Heart left ventricle (tissue), 16 donors: Measurements from ENCODE around the gene DIMT1. TPM values are rescaled to one million over a fixed set of nuclear protein-coding genes. Genes with fewer than 3 reads are reported as not detected.

ENCODE experiments used
- ATAC-seq, 4 donors: fragments of 200-7000 bp; cut with Tn5 transposase; one replicate each; pipeline ENCODE4 v1.9.1; 2020 to 2022; ENCODE audit warnings: moderate library complexity in 4 of 4, mild to moderate bottlenecking in 3 of 4, moderate number of reproducible peaks in 1 of 4
- DNase-seq, 5 donors: peaks; one replicate each; pipeline ENCODE4 v3.0.0-alpha.2; 2020
- H3K27ac ChIP-seq, 12 donors: fragments of 200-600 bp; sonication (generic) in 4 of 12; one replicate each; pipeline versions ENCODE4 v1.5.0 to v1.8.0; 2016 to 2022; ENCODE audit warnings: mild to moderate bottlenecking in 2 of 12
- H3K27me3 ChIP-seq, 9 donors: fragments of 200-600 bp; sonication (generic) in 2 of 9; one replicate each; pipeline versions ENCODE4 v1.5.1 to v1.8.0; 2016 to 2022; ENCODE audit warnings: mild to moderate bottlenecking in 3 of 9
- H3K36me3 ChIP-seq, 9 donors: fragments of 200-600 bp; sonication (generic) in 2 of 9; one replicate each; pipeline versions ENCODE4 v1.5.0 to v1.8.0; 2018 to 2022; ENCODE audit warnings: mild to moderate bottlenecking in 2 of 9
- H3K4me1 ChIP-seq, 12 donors: fragments of 200-600 bp; sonication (generic) in 4 of 12; one replicate each; pipeline versions ENCODE4 v1.5.0 to v1.8.0; 2016 to 2022; ENCODE audit warnings: mild to moderate bottlenecking in 3 of 12
- H3K4me3 ChIP-seq, 12 donors: fragments of 200-600 bp; sonication (generic) in 4 of 12; one replicate each; pipeline versions ENCODE4 v1.5.0 to v1.8.0; 2017 to 2022; ENCODE audit warnings: mild to moderate bottlenecking in 9 of 12, moderate library complexity in 4 of 12
- H3K9me3 ChIP-seq, 12 donors: fragments of 200-600 bp; sonication (generic) in 4 of 12; one replicate each; pipeline versions ENCODE4 v1.5.0 to v1.8.0; 2016 to 2022; ENCODE audit warnings: mild to moderate bottlenecking in 1 of 12
- POLR2A ChIP-seq, 2 donors: fragments of 450-650 bp; IDR thresholded peaks; one replicate each; pipeline ENCODE4 v1.6.1; 2017; ENCODE audit warnings: antibody characterized with exemption in 2 of 2, mild to moderate bottlenecking in 2 of 2, moderate library complexity in 2 of 2
- WGBS, 4 donors: extraction: QIAGEN DNeasy Blood & Tissue Kit in 2 of 4; methylation state at CpG; one replicate each; pipeline versions ENCODE4 v1.1.5 to v1.1.7; 2013 to 2018; 5-methylcytosine and 5-hydroxymethylcytosine counted together
- intact Hi-C, 10 donors: fragments of 100-400 bp; cut with DNase I; formaldehyde crosslinking; loops; one replicate each; pipeline versions ENCODE4 v1.11.1 to v1.14.2; 2022
- polyA plus RNA-seq, 2 donors: library from polyadenylated mRNA; stranded (reverse); fragments of 200-250 nt; gene quantifications; one replicate each; pipeline ENCODE4 v1.2.3, GENCODE V29; 2013
- total RNA-seq, 9 donors: library from RNA; depleted of rRNA in 2 of 9; stranded (reverse); fragments of >200 nt in 2 of 9; fragmentation: NEBNext Ultra II Directional in 3 of 9; extraction: Animal tissue kit (Norgen Biotek cat#: 25700) in 3 of 9; gene quantifications; one replicate each; pipeline versions ENCODE4 v1.1.0 to v1.2.4, GENCODE V29; 2016 to 2023
- TF ChIP-seq, protein P1 (sequence below), 12 donors: fragments of 200-600 bp; sonication (generic) in 4 of 12; IDR thresholded peaks; one replicate each; pipeline versions ENCODE4 v1.5.0 to v1.8.0; 2018 to 2022; ENCODE audit warnings: antibody characterized with exemption in 12 of 12, mild to moderate bottlenecking in 5 of 12
- donor health status: ischemic (EF 13 %, LVEDD 7.1; RV severe dilation, severe dysfunction).
- donor health status: healthy with polysubstance abuse.
- donor health status: DM: no; HTN: yes; CAD: no.
- donor health status: DM: no; HTN: no; CAD: no.
- donor health status: ischemic (EF 25% LVEDD 6.9; RV normal size, moderate dysfunction).
- donor health status: ischemic (EF 25% LVEDD 5.7; RV mildly dilated, moderate dysfunction).
- donor health status: healthy.
- donor health status: DM: yes; HTN: yes; CAD: no.
- donor health status: ischemic (EF 35%, LVEDD 5.7; RV mildly dilated, moderate dysfunction).
- donor health status: nonischemic (EF 11% LVEDD 7.7; RV severe dilation, severe dysfunction).
- donor health status: DM: yes; HTN: yes; CAD: no.
- donor health status: PGD.
- donor health status: ischemic (EF 29% LVEDD 5.4; RV normal size, mild dysfunction).
- donor health status: nonischemic (EF 23%, LVEDD 6.1; RV moderate dilation, normal function).

The DIMT1 gene
- total and polyA plus RNA-seq, 11 donors, result 9.0 to 24.1 (median 18.4) TPM

DNA sequence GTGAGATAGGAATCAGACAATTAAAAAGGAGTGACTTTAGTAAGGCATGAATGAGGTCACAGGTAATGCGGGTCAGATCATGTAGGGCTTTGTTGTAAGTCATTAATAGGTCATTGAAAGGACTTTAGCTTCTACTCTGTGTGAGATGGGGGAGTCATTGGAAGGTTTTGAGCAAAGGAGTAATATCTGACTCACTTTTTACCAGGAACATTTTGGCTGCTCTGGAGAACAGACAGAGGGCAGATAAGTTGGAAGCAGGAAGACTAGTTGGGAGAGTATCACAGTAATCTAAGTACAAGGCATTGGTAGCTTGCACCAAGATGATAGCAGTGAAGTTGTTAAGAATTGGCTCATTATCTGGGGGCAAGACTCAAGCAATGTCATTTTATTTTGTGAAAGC lies 60.3 kb downstream of the DIMT1 start:
- 94 to 99% (median 98%) methylated on average over 1 of the region's 1 CpG for WGBS, 4 donors
- Histone ChIP-seq H3K27me3 (no peaks in the 10 kb centered on the region), H3K4me1 (no peaks in the 10 kb centered on the region), H3K27ac (no peak overlapping the region), H3K9me3 (no peaks in the 10 kb centered on the region), H3K36me3 (peaks cover 0 to 12% (median 0%) of the 10 kb centered on the region in 9 donors), H3K4me3 (no peak overlapping the region)
- no peak for DNase-seq
- TF ChIP-seq POLR2A (IDR thresholded peaks at IDR 0.05), result no peak
- TF ChIP-seq, protein P1, sequence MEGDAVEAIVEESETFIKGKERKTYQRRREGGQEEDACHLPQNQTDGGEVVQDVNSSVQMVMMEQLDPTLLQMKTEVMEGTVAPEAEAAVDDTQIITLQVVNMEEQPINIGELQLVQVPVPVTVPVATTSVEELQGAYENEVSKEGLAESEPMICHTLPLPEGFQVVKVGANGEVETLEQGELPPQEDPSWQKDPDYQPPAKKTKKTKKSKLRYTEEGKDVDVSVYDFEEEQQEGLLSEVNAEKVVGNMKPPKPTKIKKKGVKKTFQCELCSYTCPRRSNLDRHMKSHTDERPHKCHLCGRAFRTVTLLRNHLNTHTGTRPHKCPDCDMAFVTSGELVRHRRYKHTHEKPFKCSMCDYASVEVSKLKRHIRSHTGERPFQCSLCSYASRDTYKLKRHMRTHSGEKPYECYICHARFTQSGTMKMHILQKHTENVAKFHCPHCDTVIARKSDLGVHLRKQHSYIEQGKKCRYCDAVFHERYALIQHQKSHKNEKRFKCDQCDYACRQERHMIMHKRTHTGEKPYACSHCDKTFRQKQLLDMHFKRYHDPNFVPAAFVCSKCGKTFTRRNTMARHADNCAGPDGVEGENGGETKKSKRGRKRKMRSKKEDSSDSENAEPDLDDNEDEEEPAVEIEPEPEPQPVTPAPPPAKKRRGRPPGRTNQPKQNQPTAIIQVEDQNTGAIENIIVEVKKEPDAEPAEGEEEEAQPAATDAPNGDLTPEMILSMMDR (IDR thresholded peaks at IDR 0.05), result no peak
- ATAC-seq, result no peak
- intact Hi-C loops, result loop anchor here in 1 of 10 donors (5.0 kb wide), 1 partner anchor 36 kb away; the partner anchor contains the start of gene KIF2A

GRCh38 chr5:62342476-62342837 lies 61.2 kb downstream of the DIMT1 start:
- DNase-seq, result no peak
- no peaks in the 10 kb centered on the region for H3K4me1 ChIP-seq
- no peak for TF ChIP-seq POLR2A (IDR thresholded peaks at IDR 0.05)
- TF ChIP-seq, protein P1 (IDR thresholded peaks at IDR 0.05), result no peak
- H3K36me3 ChIP-seq, result peaks cover 0 to 5% (median 0%) of the 10 kb centered on the region in 9 donors
- no peak for ATAC-seq
- H3K4me3 ChIP-seq, result no peak overlapping the region
- H3K27ac ChIP-seq, result no peak overlapping the region
- intact Hi-C loops, result loop anchor here in 1 of 10 donors (5.0 kb wide), 1 partner anchor 35 kb away; the partner anchor contains the start of gene KIF2A
- H3K9me3 ChIP-seq, result no peaks in the 10 kb centered on the region
- WGBS, 4 donors, result 94 to 100% (median 97%) methylated on average over 2 of the region's 2 CpGs
- H3K27me3 ChIP-seq, result no peaks in the 10 kb centered on the region

DNA sequence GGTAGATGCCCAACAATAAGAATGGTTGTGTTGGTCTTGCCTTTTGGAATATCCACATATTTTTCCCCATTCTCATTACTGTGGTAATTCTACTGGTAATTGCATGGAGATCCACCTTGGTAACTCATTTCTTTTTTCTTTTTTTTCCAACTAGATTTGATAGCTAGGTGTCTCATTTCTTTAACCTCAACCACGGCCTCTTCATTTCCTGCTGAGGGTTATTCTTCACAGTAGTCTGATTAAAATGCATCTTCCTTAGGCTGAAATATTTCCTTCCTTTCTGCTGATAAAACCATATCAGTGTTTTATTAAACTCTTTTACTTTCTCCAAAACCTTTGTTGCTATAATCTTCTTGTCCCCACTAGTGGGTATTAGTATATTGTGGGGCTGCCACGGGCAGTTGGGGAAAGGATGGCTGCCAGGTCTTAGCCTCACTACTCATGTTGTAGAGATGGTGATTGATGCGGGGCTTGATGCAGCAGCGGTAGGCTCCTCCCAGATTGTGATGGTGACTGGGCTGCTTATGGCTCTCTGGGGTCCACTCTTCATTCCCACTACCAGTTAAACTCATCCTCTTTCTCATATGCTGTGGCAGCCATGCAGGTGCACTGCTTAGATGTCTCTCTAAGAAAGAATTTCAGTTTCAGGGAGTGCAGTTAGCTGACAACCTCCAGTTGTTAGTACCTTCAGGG lies 61.8 kb downstream of the DIMT1 start:
- H3K4me3 ChIP-seq, result no peak overlapping the region
- intact Hi-C loops, result loop anchor here in 1 of 10 donors (5.0 kb wide), 1 partner anchor 35 kb away; the partner anchor contains the start of gene KIF2A
- H3K27me3 ChIP-seq, result no peaks in the 10 kb centered on the region
- no peaks in the 10 kb centered on the region for H3K36me3 ChIP-seq
- no peak overlapping the region for H3K27ac ChIP-seq
- ATAC-seq (no peak), DNase-seq (no peak)
- H3K4me1 ChIP-seq, result no peaks in the 10 kb centered on the region
- H3K9me3 ChIP-seq, result no peaks in the 10 kb centered on the region
- TF ChIP-seq, protein P1 (IDR thresholded peaks at IDR 0.05), result no peak
- no peak for TF ChIP-seq POLR2A (IDR thresholded peaks at IDR 0.05)
- 84 to 90% (median 89%) methylated on average over 4 of the region's 4 CpGs for WGBS, 4 donors

DNA sequence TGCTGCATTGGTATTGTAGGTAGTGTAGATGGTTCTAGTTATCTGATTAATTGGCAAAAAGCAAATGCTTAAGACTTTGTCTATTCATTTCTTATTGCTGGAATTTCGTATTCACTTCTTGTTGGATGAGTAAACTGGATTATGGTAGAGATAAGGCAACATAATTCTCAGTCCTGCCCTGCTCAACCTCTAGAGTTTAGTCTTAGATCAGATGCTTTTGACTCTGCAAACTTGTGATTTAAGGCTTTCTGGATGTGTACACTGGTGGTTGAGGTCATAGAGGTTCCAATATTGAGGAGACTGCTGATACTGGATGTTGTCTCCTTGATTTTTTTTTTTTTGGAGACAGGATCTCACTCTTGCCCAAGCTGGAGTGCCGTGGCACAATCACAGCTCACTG lies 62.7 kb downstream of the DIMT1 start:
- DNase-seq (no peak), ATAC-seq (no peak)
- Histone ChIP-seq H3K27me3 (no peaks in the 10 kb centered on the region), H3K4me1 (no peaks in the 10 kb centered on the region), H3K27ac (no peak overlapping the region), H3K9me3 (no peaks in the 10 kb centered on the region), H3K36me3 (no peaks in the 10 kb centered on the region), H3K4me3 (no peak overlapping the region)
- intact Hi-C loops, result loop anchor here in 1 of 10 donors (5.0 kb wide), 1 partner anchor 34 kb away; the partner anchor contains the start of gene KIF2A
- TF ChIP-seq POLR2A (IDR thresholded peaks at IDR 0.05), result no peak
- TF ChIP-seq, protein P1 (IDR thresholded peaks at IDR 0.05), result no peak
- 93 to 98% (median 95%) methylated on average over 2 of the region's 2 CpGs for WGBS, 4 donors
